Measurements from ENCODE around the gene HEPACAM. TPM values are rescaled to one million over a fixed set of nuclear protein-coding genes. Genes with fewer than 3 reads are reported as not detected.

HEPACAM gene
- total RNA-seq, 4 donors from 2014 or later: 0.67 to 1.7 TPM; not detected in 2

- Histone ChIP-seq H3K27me3 (no peaks in the 10 kb centered on the region), H3K4me3 (no peak overlapping the region), H3K4me1 (no peaks in the 10 kb centered on the region), H3K9me3 (no peaks in the 10 kb centered on the region), H3K36me3 (no peaks in the 10 kb centered on the region), H3K27ac (peak overlapping the region in 2 of 4 donors; percentile 63 to 70)
- DNase-seq: no peak
- TF ChIP-seq POLR2A (IDR thresholded peaks at IDR 0.05) (no peak), CTCF (IDR thresholded peaks at IDR 0.05) (no peak)
Measured at GRCh38 chr11:124898711-124899110, 37.1 kb downstream of the HEPACAM start.

- TF ChIP-seq POLR2A (IDR thresholded peaks at IDR 0.05): no peak
- TF ChIP-seq CTCF (IDR thresholded peaks at IDR 0.05): no peak
- DNase-seq: no peak
- Histone ChIP-seq H3K27ac (peak overlapping the region in 3 of 4 donors; percentile 27 to 70 (median 63)), H3K36me3 (no peaks in the 10 kb centered on the region), H3K9me3 (no peaks in the 10 kb centered on the region), H3K4me1 (no peaks in the 10 kb centered on the region), H3K27me3 (no peaks in the 10 kb centered on the region), H3K4me3 (no peak overlapping the region)
Measured at GRCh38 chr11:124898263-124898680, 37.6 kb downstream of the HEPACAM start.

GRCh38 chr11:124897674-124898262, 38.1 kb downstream of the HEPACAM start, which contains the start of gene ROBO4:
ROBO4 (minus strand) TSS chr11:124897865; CDS start chr11:124897795, 70 bp downstream.
- Histone ChIP-seq H3K9me3 (no peaks in the 10 kb centered on the region), H3K36me3 (no peaks in the 10 kb centered on the region), H3K4me3 (peak within 1 kb of the TSS in 2 of 4 donors; percentile 11 to 28), H3K4me1 (no peaks in the 10 kb centered on the region), H3K27ac (peak within 1 kb of the TSS in 3 of 4 donors; percentile 27 to 70 (median 63)), H3K27me3 (no peaks in the 10 kb centered on the region)
- no peak for TF ChIP-seq POLR2A (IDR thresholded peaks at IDR 0.05)
- no peak for TF ChIP-seq CTCF (IDR thresholded peaks at IDR 0.05)
- DNase-seq: no peak

- Histone ChIP-seq H3K4me1 (no peaks in the 10 kb centered on the region), H3K36me3 (no peaks in the 10 kb centered on the region), H3K27ac (peak overlapping the region in 3 of 4 donors; percentile 27 to 70 (median 63)), H3K27me3 (no peaks in the 10 kb centered on the region), H3K9me3 (no peaks in the 10 kb centered on the region), H3K4me3 (peak overlapping the region in 2 of 4 donors; percentile 11 to 28)
- no peak for DNase-seq
- TF ChIP-seq POLR2A (IDR thresholded peaks at IDR 0.05): no peak
Measured at GRCh38 chr11:124896821-124897391, 38.9 kb downstream of the HEPACAM start.

- peak overlapping the region in 1 of 4 donors; percentile 28 for H3K4me3 ChIP-seq
- no peak for DNase-seq
- TF ChIP-seq CTCF (IDR thresholded peaks at IDR 0.05): no peak
- TF ChIP-seq POLR2A (IDR thresholded peaks at IDR 0.05): no peak
- no peaks in the 10 kb centered on the region for H3K4me1 ChIP-seq
- H3K27me3 ChIP-seq: no peaks in the 10 kb centered on the region
- H3K36me3 ChIP-seq: no peaks in the 10 kb centered on the region
- H3K27ac ChIP-seq: peak overlapping the region in 2 of 4 donors; percentile 63 to 70
- H3K9me3 ChIP-seq: no peaks in the 10 kb centered on the region
Measured at GRCh38 chr11:124896071-124896750, 39.6 kb downstream of the HEPACAM start.

- TF ChIP-seq CTCF (IDR thresholded peaks at IDR 0.05) (no peak), POLR2A (IDR thresholded peaks at IDR 0.05) (no peak)
- peak overlapping the region in 2 of 4 donors; percentile 8 to 70 for H3K27ac ChIP-seq
- H3K4me1 ChIP-seq: no peaks in the 10 kb centered on the region
- H3K9me3 ChIP-seq: no peaks in the 10 kb centered on the region
- H3K36me3 ChIP-seq: no peaks in the 10 kb centered on the region
- peak overlapping the region in 1 of 4 donors; percentile 28 for H3K4me3 ChIP-seq
- no peak for DNase-seq
- no peaks in the 10 kb centered on the region for H3K27me3 ChIP-seq
Measured at GRCh38 chr11:124895471-124895971, 40.3 kb downstream of the HEPACAM start.
